Stimulated activated CD8-positive, alpha-beta memory T cell treated with anti-CD3 and anti-CD28 coated beads, Interleukin-7, amount 100 ng/mL, for 24 hours (primary cell): Measurements from ENCODE around the gene PRKAR2B.

Source experiments
- DNase-seq: peaks from one replicate; pipeline ENCODE4 v3.0.0-alpha.2; 2020; ENCODE audit warnings: low read depth

Gene PRKAR2B

GRCh38 chr7:107044347-107045194, at the start of gene PRKAR2B:
PRKAR2B (plus strand) TSS chr7:107044705; CDS start chr7:107044908, 203 bp downstream.
- DNase-seq: peak; percentile 38

GRCh38 chr7:106994833-106995232, 49.7 kb upstream of the PRKAR2B start:
- DNase-seq: no peak

- DNase-seq: no peak
These were observed 46.8 kb upstream of the PRKAR2B start for GRCh38 chr7:106997487-106998271.

GRCh38 chr7:106999023-106999422, 45.5 kb upstream of the PRKAR2B start:
- DNase-seq: no peak

GRCh38 chr7:107001490-107001889, 43.0 kb upstream of the PRKAR2B start:
- no peak for DNase-seq

GRCh38 chr7:107002126-107002525, 42.4 kb upstream of the PRKAR2B start:
- DNase-seq: no peak

GRCh38 chr7:107002529-107002998, 41.9 kb upstream of the PRKAR2B start:
- DNase-seq: no peak

GRCh38 chr7:107007007-107007891, 37.3 kb upstream of the PRKAR2B start:
- DNase-seq: no peak

GRCh38 chr7:107007892-107008287, 36.6 kb upstream of the PRKAR2B start:
- no peak for DNase-seq

GRCh38 chr7:107009846-107010203, 34.7 kb upstream of the PRKAR2B start:
- DNase-seq: no peak

- no peak for DNase-seq
These were observed 31.8 kb upstream of the PRKAR2B start for GRCh38 chr7:107012691-107013090.

GRCh38 chr7:107014387-107015023, 30.0 kb upstream of the PRKAR2B start:
- no peak for DNase-seq

- no peak for DNase-seq
These were observed 28.2 kb upstream of the PRKAR2B start for GRCh38 chr7:107016312-107016711.

GRCh38 chr7:107017965-107018719, 26.4 kb upstream of the PRKAR2B start:
- no peak for DNase-seq

GRCh38 chr7:107020400-107020799, 24.1 kb upstream of the PRKAR2B start:
- no peak for DNase-seq

- DNase-seq: no peak
These were observed 22.9 kb upstream of the PRKAR2B start for GRCh38 chr7:107021600-107021999.

GRCh38 chr7:107023522-107024151, 20.9 kb upstream of the PRKAR2B start:
- no peak for DNase-seq

GRCh38 chr7:107024906-107025305, 19.6 kb upstream of the PRKAR2B start:
- DNase-seq: no peak

GRCh38 chr7:107025449-107026103, 18.9 kb upstream of the PRKAR2B start:
- no peak for DNase-seq

- DNase-seq: no peak
These were observed 18.3 kb upstream of the PRKAR2B start for GRCh38 chr7:107026166-107026565.
